ENCODE measurements around the gene COX8C.

DNA sequence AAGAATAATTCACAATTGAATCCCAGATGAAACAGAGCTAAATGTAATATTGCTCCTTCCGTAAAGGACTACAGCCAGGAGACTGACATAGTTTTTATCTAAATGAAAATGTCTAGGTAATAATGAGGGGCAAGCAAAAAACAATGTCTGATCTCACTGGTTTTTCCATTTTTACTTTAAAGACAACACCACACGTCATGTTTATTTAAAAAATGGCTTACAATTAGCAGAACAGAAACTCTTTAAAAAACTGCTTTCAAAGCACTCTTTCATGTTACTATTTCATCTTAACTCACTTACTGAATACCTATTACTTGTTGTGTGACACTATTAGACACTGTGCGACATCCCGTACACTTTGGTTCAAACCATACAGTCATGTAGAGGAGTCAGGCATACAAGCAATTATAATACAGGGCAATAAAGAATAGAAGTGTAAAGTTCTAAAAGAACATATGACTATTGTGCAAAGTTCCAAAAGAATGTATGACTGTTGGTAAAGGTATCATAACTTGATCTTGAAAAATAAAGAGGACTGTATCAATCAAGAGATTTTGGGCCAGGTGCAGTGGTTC is 23.3 kb upstream of the COX8C start:
- no peak for TF ChIP-seq EZH2 (IDR thresholded peaks at IDR 0.05; ENCODE audit: borderline replicate concordance, low read length)
- TF ChIP-seq, protein P1, sequence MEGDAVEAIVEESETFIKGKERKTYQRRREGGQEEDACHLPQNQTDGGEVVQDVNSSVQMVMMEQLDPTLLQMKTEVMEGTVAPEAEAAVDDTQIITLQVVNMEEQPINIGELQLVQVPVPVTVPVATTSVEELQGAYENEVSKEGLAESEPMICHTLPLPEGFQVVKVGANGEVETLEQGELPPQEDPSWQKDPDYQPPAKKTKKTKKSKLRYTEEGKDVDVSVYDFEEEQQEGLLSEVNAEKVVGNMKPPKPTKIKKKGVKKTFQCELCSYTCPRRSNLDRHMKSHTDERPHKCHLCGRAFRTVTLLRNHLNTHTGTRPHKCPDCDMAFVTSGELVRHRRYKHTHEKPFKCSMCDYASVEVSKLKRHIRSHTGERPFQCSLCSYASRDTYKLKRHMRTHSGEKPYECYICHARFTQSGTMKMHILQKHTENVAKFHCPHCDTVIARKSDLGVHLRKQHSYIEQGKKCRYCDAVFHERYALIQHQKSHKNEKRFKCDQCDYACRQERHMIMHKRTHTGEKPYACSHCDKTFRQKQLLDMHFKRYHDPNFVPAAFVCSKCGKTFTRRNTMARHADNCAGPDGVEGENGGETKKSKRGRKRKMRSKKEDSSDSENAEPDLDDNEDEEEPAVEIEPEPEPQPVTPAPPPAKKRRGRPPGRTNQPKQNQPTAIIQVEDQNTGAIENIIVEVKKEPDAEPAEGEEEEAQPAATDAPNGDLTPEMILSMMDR (IDR thresholded peaks at IDR 0.05; ENCODE audit: low read length) = no peak

Data from OCI-LY1 (cell line).